ENCODE measurements around the gene IL13RA2. TPM values are rescaled to one million over a fixed set of nuclear protein-coding genes. Genes with fewer than 3 reads are reported as not detected.

IL13RA2 gene
- total RNA-seq, 2 donors from 2014 or later = 0.37 TPM; not detected in 1

- ATAC-seq (no peak), DNase-seq (no peak)
- intact Hi-C loops (cut with DNase I) = no loop called here
Measured at GRCh38 chrX:115011428-115011827, 6.0 kb downstream of the IL13RA2 start.

- DNase-seq (no peak), ATAC-seq (no peak)
- intact Hi-C loops (cut with DNase I) = no loop called here
Measured at GRCh38 chrX:114999906-115000305, 17.5 kb downstream of the IL13RA2 start.

GRCh38 chrX:114997779-114998178, 19.6 kb downstream of the IL13RA2 start:
- intact Hi-C loops (cut with DNase I) = no loop called here
- ATAC-seq = no peak
- no peak for DNase-seq

GRCh38 chrX:114985967-114986592, 31.3 kb downstream of the IL13RA2 start:
- intact Hi-C loops (cut with DNase I) = no loop called here
- ATAC-seq = no peak
- DNase-seq = no peak

GRCh38 chrX:114976292-114976691, 41.1 kb downstream of the IL13RA2 start:
- no peak for DNase-seq
- no peak for ATAC-seq
- intact Hi-C loops (cut with DNase I) = no loop called here

GRCh38 chrX:114973013-114973412, 44.4 kb downstream of the IL13RA2 start:
- DNase-seq (no peak), ATAC-seq (no peak)
- intact Hi-C loops (cut with DNase I) = no loop called here

GRCh38 chrX:114970806-114971205, 46.6 kb downstream of the IL13RA2 start:
- no peak for DNase-seq
- ATAC-seq = no peak
- intact Hi-C loops (cut with DNase I) = no loop called here

- ATAC-seq (no peak), DNase-seq (no peak)
- intact Hi-C loops (cut with DNase I) = no loop called here
Measured at GRCh38 chrX:114964374-114964773, 53.0 kb downstream of the IL13RA2 start.

GRCh38 chrX:114962209-114962608, 55.2 kb downstream of the IL13RA2 start:
- DNase-seq (no peak), ATAC-seq (no peak)
- intact Hi-C loops (cut with DNase I) = no loop called here

- DNase-seq (no peak), ATAC-seq (no peak)
- intact Hi-C loops (cut with DNase I) = loop anchor here (5.0 to 10.0 kb wide), 2 partner anchors 332 to 335 kb away; no protein-coding TSS in a partner anchor
Measured at GRCh38 chrX:114959729-114960128, 57.7 kb downstream of the IL13RA2 start.

Other genes starting within 250 kb of the IL13RA2 start
- not detected for gene RBMXL3, start 171.8 kb upstream of the IL13RA2 start, total RNA-seq
- 1 to 10 TPM; 5.2 to 5.7 TPM for gene LRCH2, start 216.5 kb upstream of the IL13RA2 start, total RNA-seq